GM10248 (cell line): ENCODE data around the gene HPS1.

Source experiments
- CTCF ChIA-PET: fragments of 300-600 bp; sonication (Branson Sonifier 250); formaldehyde crosslinking; extraction: SDS; loops from one replicate; lab custom pipeline; 2021; ENCODE audit warnings: antibody characterized with exemption; lab: Yijun Ruan, JAX
- POLR2A ChIA-PET: fragments of 350-650 bp; sonication (Branson Sonifier 250); formaldehyde crosslinking; extraction: SDS; loops from one replicate; lab custom pipeline; 2020; ENCODE audit warnings: antibody characterized with exemption; lab: Yijun Ruan, JAX
- DNase-seq: peaks from one replicate; pipeline ENCODE4 v3.0.0; 2012; ENCODE audit errors: extremely low spot score
- TF ChIP-seq, protein P1 (sequence below): IDR thresholded peaks from 2 replicates; pipeline ENCODE4 v1.5.1; 2012; ENCODE audit warnings: mild to moderate bottlenecking, low read depth; ENCODE audit errors: extremely low read depth, missing control alignments, control extremely low read depth

Gene HPS1

GRCh38 chr10:98435178-98435577 lies 11.6 kb downstream of the HPS1 start:
- ChIA-PET CTCF (interaction anchor here (1.0 to 5.7 kb wide), 5 partner anchors 10 to 32 kb away, joined by 3 to 53 read pairs (median 6); partner anchors contain the start of gene PYROXD2), POLR2A (no interaction called here)
- DNase-seq = no peak
- TF ChIP-seq, protein P1, sequence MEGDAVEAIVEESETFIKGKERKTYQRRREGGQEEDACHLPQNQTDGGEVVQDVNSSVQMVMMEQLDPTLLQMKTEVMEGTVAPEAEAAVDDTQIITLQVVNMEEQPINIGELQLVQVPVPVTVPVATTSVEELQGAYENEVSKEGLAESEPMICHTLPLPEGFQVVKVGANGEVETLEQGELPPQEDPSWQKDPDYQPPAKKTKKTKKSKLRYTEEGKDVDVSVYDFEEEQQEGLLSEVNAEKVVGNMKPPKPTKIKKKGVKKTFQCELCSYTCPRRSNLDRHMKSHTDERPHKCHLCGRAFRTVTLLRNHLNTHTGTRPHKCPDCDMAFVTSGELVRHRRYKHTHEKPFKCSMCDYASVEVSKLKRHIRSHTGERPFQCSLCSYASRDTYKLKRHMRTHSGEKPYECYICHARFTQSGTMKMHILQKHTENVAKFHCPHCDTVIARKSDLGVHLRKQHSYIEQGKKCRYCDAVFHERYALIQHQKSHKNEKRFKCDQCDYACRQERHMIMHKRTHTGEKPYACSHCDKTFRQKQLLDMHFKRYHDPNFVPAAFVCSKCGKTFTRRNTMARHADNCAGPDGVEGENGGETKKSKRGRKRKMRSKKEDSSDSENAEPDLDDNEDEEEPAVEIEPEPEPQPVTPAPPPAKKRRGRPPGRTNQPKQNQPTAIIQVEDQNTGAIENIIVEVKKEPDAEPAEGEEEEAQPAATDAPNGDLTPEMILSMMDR = no peak

DNA sequence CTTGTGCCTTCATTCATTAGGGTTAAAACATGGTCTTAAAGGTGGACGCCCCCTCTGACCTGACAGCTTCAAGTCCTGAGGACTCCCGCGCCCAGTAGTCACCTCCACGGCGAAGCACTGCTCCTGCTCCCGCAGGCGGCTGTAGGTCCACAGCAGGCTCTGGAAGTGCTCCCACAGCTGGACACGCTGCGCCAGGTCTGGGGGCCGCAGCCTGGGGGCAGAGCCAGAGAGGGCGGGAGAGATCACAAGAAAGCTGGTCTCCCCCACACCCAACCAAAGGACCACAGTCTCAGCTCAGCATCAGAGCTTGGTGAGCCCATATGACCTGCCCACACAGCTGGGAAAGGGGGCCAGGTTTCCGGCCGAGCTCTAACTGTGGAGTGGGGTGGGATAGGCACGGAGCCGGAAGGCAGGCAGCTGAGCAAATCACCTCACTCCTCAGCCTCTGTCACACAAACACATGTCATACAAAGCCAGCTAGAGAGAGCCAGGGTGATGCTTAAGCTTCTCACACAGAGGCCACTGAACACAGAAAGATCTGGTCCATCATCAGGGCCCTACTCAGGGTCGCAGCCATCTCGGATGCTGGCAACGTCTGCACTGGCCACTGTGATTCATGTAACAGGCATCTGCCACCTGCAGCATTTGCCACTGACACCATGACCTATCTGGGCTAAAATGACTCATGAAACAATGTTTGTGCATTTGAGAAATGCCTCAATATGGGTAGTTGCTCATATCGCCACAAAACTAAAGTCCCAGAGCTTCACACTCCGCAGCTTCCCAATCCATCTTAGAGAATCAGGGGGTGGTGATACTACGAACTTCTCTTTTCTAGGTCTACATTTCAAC lies 12.6 kb downstream of the HPS1 start:
- CTCF ChIA-PET = interaction anchor here (0.6 to 5.7 kb wide), 5 partner anchors 9 to 33 kb away, joined by 3 to 53 read pairs (median 6); no protein-coding TSS in a partner anchor

DNA sequence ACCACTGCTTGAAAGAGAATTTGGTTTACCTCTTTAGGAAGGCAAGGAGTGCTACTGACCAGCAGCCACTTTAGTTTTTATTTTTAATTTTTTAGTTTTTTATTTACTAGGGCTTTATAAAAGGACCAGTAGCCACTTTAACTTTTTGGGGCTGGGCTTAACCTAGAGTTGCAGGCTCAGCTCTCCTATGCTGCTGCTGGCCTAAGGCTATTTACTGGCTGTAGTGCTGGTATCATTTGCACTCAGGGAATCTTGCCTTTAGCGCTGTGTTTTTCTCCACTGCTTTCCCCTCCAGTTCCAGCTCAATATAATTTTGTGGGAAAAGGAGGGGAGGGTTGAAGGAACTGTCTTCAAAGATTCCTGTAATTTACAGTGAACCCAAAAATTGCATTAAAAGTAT lies 13.4 kb downstream of the HPS1 start:
- TF ChIP-seq, protein P1 = no peak
- POLR2A ChIA-PET = no interaction called here
- DNase-seq = no peak
- CTCF ChIA-PET = interaction anchor here (1.5 to 5.7 kb wide), 3 partner anchors 8 to 34 kb away, joined by 3 to 53 read pairs (median 6); no protein-coding TSS in a partner anchor

More for the DNA sequence above, 12.6 kb downstream of the HPS1 start:
- DNase-seq = no peak
- POLR2A ChIA-PET = no interaction called here
- TF ChIP-seq, protein P1 = no peak

- TF ChIP-seq, protein P1 = no peak
- DNase-seq = no peak
- ChIA-PET POLR2A (no interaction called here), CTCF (interaction anchor here (1.5 to 5.7 kb wide), 2 partner anchors 7 to 13 kb away, joined by 3 to 53 read pairs; no protein-coding TSS in a partner anchor)
These were observed 14.4 kb downstream of the HPS1 start for GRCh38 chr10:98432330-98432729.

DNA sequence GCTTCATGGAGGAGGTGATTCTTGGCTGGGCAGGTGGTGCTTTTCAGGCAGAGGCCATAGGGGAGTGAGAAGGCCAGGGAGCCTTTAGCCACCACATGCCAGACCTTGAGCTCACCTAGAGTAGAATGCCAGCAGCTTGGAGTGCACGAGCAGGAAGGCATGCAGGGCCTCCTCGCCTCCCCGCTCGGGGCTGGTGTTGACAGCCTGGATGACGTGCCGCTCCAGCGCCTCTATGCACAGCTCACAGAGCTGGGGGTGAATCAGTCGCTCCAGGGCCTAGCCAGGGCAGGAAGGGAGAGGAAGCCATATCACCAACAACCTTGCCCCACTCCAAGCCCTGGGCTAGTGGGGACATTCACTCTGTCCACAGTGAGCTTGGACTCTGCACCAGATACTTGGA lies 15.7 kb downstream of the HPS1 start:
- POLR2A ChIA-PET = no interaction called here
- DNase-seq = no peak
- CTCF ChIA-PET = no interaction called here
- TF ChIP-seq, protein P1 = no peak

DNA sequence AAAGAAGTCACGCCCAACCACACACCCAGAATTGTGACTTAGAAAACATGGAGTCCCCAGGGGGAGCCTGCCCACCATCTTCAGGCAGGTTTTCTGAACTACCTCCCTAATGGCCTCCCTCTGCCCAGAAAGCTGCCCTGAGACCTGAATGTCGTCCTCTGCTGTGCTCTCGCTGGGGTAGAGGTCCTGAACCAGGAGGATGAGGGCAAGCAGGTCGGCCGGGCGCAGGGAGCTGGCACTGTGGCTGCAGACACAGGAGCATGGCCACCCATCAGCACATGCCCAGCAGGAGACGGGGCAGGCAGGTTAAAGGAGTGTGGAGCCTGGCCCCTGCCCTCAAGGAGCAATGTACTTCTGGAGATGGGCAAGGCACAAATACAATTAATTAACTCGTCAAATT lies 16.3 kb downstream of the HPS1 start:
- TF ChIP-seq, protein P1 = no peak
- ChIA-PET CTCF (no interaction called here), POLR2A (no interaction called here)
- no peak for DNase-seq
